HEK293 (cell line): ENCODE results near the gene ADCY7.

Source experiments
- CTCF ChIP-seq: fragments of 450-650 bp; formaldehyde crosslinking; IDR thresholded peaks from 2 replicates; pipeline ENCODE4 v1.5.1; 2016; ENCODE audit warnings: missing biosample characterization, missing genetic modification characterization
- MZF1 ChIP-seq: fragments of 450-650 bp; formaldehyde crosslinking; IDR thresholded peaks from 2 replicates; pipeline ENCODE4 v1.5.1; 2017; ENCODE audit warnings: missing biosample characterization, missing genetic modification characterization, borderline replicate concordance
- SP2 ChIP-seq: fragments of 450-650 bp; formaldehyde crosslinking; IDR thresholded peaks from 2 replicates; pipeline ENCODE4 v1.5.1; 2016; ENCODE audit warnings: missing biosample characterization, missing genetic modification characterization
- ZEB2 ChIP-seq: fragments of 450-650 bp; formaldehyde crosslinking; IDR thresholded peaks from 2 replicates; pipeline ENCODE4 v1.5.1; 2016; ENCODE audit warnings: missing biosample characterization, missing genetic modification characterization
- ZNF133 ChIP-seq: fragments of 450-650 bp; formaldehyde crosslinking; IDR thresholded peaks from 2 replicates; pipeline ENCODE4 v1.5.1; 2016; ENCODE audit warnings: missing biosample characterization, missing genetic modification characterization
- ZNF138 ChIP-seq: fragments of 450-650 bp; formaldehyde crosslinking; IDR thresholded peaks from 2 replicates; pipeline ENCODE4 v1.5.1; 2016; ENCODE audit warnings: missing biosample characterization, missing genetic modification characterization, borderline replicate concordance
- ZNF16 ChIP-seq: fragments of 450-650 bp; formaldehyde crosslinking; IDR thresholded peaks from 2 replicates; pipeline ENCODE4 v1.5.1; 2016; ENCODE audit warnings: low read depth, missing biosample characterization, missing genetic modification characterization
- ZNF24 ChIP-seq: fragments of 450-650 bp; formaldehyde crosslinking; IDR thresholded peaks from 2 replicates; pipeline ENCODE4 v1.5.1; 2016; ENCODE audit warnings: missing biosample characterization, missing genetic modification characterization
- ZNF350 ChIP-seq: fragments of 450-650 bp; formaldehyde crosslinking; IDR thresholded peaks from 2 replicates; pipeline ENCODE4 v1.5.0; 2017; ENCODE audit warnings: missing biosample characterization, mild to moderate bottlenecking, missing genetic modification characterization
- ZNF501 ChIP-seq: fragments of 450-650 bp; formaldehyde crosslinking; IDR thresholded peaks from 2 replicates; pipeline ENCODE4 v1.5.1; 2016; ENCODE audit warnings: missing biosample characterization, missing genetic modification characterization
- ZNF830 ChIP-seq: fragments of 450-650 bp; IDR thresholded peaks from 2 replicates; pipeline ENCODE4 v1.5.0; 2018; ENCODE audit warnings: missing biosample characterization, missing genetic modification characterization, low read depth, mild to moderate bottlenecking, moderate library complexity

GRCh38 chr16:50270510-50271147 lies 4.3 kb downstream of the ADCY7 start:
- TF ChIP-seq CTCF (tag by site-specific recombination) (no peak), SP2 (tag by site-specific recombination) (no peak), ZNF138 (tag by site-specific recombination) (no peak), ZNF501 (tag by site-specific recombination) (no peak), ZNF350 (tag by site-specific recombination) (no peak), ZEB2 (no peak), ZNF24 (tag by site-specific recombination) (no peak), MZF1 (tag by site-specific recombination) (no peak), ZNF16 (tag by site-specific recombination) (no peak), ZNF133 (tag by site-specific recombination) (no peak), ZNF830 (tag by site-specific recombination) (no peak)
